ENCODE data around the gene TNFRSF12A.

DNA sequence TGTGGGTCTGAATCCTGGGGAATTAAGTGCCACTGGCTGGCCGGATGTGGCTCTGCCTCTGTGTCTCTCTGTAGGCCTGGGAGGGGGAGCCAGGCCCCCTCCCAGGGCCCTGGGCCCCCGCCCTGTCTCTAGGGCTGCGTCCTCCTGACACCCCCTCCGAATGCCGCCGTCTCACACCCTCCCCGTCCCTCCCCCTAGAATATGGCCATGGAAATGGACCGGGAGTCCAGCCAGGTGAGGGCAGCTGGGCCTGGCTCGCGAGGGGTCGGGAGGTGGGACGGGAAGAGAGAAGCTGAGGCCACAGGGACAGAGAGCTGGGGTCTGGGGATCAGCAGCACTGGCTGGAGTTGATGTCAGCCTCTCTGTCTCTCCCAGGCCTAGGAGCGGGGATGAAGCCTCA, 23.9 kb upstream of the TNFRSF12A start:
- TF ChIP-seq, protein P1, sequence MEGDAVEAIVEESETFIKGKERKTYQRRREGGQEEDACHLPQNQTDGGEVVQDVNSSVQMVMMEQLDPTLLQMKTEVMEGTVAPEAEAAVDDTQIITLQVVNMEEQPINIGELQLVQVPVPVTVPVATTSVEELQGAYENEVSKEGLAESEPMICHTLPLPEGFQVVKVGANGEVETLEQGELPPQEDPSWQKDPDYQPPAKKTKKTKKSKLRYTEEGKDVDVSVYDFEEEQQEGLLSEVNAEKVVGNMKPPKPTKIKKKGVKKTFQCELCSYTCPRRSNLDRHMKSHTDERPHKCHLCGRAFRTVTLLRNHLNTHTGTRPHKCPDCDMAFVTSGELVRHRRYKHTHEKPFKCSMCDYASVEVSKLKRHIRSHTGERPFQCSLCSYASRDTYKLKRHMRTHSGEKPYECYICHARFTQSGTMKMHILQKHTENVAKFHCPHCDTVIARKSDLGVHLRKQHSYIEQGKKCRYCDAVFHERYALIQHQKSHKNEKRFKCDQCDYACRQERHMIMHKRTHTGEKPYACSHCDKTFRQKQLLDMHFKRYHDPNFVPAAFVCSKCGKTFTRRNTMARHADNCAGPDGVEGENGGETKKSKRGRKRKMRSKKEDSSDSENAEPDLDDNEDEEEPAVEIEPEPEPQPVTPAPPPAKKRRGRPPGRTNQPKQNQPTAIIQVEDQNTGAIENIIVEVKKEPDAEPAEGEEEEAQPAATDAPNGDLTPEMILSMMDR (IDR thresholded peaks at IDR 0.05) = no peak
- no peak for TF ChIP-seq POLR2A (IDR thresholded peaks at IDR 0.05)
